Fibroblast of lung (primary cell): Measurements from ENCODE around the gene SAMD13.

Source experiments
- EZH2 ChIP-seq: IDR thresholded peaks from 2 replicates; pipeline ENCODE4 v1.5.1; 2012; ENCODE audit warnings: low read length, control low read depth, mild to moderate bottlenecking; ENCODE audit errors: missing control alignments
- TF ChIP-seq, protein P1 (sequence below), 2 donors: IDR thresholded peaks in 1 of 2; conservative IDR thresholded peaks in 1 of 2; 1 replicate in 1 of 2; 2 replicates in 1 of 2; pipeline ENCODE4 v1.5.1; 2011 to 2012; ENCODE audit warnings: low read length in 2 of 2, control low read depth in 1 of 2, inconsistent platforms in 1 of 2, low read depth in 1 of 2, mild to moderate bottlenecking in 1 of 2

DNA sequence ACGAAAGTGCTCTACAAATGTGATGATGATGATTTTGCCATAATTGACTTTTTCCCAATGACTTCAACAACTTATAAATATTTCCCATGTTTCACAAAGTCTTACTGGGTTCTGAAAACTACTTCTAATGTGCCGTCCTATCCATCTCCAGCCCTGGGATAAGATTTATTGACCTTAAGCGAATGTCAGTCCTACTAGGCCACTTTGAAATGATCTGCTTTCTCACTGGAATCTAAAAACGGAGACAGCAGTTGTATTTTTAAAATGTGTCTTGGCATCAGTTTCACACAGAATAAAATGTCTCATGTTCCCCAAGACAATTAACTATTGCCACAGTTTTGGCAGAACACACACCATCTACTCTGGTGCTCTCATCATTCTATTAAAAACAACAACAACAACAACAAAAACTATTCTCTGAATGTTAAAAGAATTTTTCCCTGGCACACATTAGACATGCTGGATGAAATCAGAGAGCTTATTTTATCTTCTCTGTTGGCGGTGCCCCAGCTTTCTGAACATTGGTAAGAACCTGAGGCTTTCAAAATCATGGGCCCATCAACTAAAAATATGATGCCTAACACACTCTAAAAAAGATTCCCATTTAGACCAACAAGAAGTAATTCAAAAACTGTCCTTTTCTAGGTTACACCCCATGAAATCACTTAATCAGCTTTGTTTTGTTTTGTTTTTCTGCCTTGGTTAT lies 73.6 kb downstream of the SAMD13 start:
- no peak for TF ChIP-seq EZH2
- TF ChIP-seq, protein P1, sequence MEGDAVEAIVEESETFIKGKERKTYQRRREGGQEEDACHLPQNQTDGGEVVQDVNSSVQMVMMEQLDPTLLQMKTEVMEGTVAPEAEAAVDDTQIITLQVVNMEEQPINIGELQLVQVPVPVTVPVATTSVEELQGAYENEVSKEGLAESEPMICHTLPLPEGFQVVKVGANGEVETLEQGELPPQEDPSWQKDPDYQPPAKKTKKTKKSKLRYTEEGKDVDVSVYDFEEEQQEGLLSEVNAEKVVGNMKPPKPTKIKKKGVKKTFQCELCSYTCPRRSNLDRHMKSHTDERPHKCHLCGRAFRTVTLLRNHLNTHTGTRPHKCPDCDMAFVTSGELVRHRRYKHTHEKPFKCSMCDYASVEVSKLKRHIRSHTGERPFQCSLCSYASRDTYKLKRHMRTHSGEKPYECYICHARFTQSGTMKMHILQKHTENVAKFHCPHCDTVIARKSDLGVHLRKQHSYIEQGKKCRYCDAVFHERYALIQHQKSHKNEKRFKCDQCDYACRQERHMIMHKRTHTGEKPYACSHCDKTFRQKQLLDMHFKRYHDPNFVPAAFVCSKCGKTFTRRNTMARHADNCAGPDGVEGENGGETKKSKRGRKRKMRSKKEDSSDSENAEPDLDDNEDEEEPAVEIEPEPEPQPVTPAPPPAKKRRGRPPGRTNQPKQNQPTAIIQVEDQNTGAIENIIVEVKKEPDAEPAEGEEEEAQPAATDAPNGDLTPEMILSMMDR (conservative IDR thresholded peaks at IDR 0.05 in 1 of 2, IDR thresholded peaks at IDR 0.05 in 1 of 2; ENCODE audit: low read depth in 1 of 2, low read length in 2 of 2), result no peak
